Measurements from ENCODE around the gene DNAJC8. TPM values are rescaled to one million over a fixed set of nuclear protein-coding genes. Genes with fewer than 3 reads are reported as not detected.

Gene DNAJC8
- total RNA-seq, 1 donor from 2014 or later = 90.3 TPM

GRCh38 chr1:28278763-28279162, 45.9 kb upstream of the DNAJC8 start:
- Mint-ChIP-seq H3K36me3 (ENCODE audit: insufficient read depth) (peaks cover 20% of the 10 kb centered on the region), H3K4me1 (ENCODE audit: low read depth) (no peaks in the 10 kb centered on the region), H3K4me3 (ENCODE audit: low read depth) (no peak overlapping the region), H3K9me3 (ENCODE audit: low read depth) (no peaks in the 10 kb centered on the region), H3K27me3 (no peaks in the 10 kb centered on the region), H3K27ac (no peak overlapping the region)
- no peak for DNase-seq (ENCODE audit: low spot score, unreplicated experiment)
- no peak for TF ChIP-seq CTCF (IDR thresholded peaks at IDR 0.05; ENCODE audit: unreplicated experiment)

GRCh38 chr1:28273216-28273860, 40.5 kb upstream of the DNAJC8 start:
- H3K36me3 Mint-ChIP-seq (ENCODE audit: insufficient read depth) = peaks cover 18% of the 10 kb centered on the region
- no peaks in the 10 kb centered on the region for H3K9me3 Mint-ChIP-seq (ENCODE audit: low read depth)
- TF ChIP-seq CTCF (IDR thresholded peaks at IDR 0.05; ENCODE audit: unreplicated experiment) = no peak
- no peaks in the 10 kb centered on the region for H3K27me3 Mint-ChIP-seq
- no peak overlapping the region for H3K27ac Mint-ChIP-seq
- DNase-seq (ENCODE audit: low spot score, unreplicated experiment) = no peak
- no peak overlapping the region for H3K4me3 Mint-ChIP-seq (ENCODE audit: low read depth)
- peaks cover 2% of the 10 kb centered on the region for H3K4me1 Mint-ChIP-seq (ENCODE audit: low read depth)

- Mint-ChIP-seq H3K27me3 (no peaks in the 10 kb centered on the region), H3K36me3 (ENCODE audit: insufficient read depth) (peaks cover 13% of the 10 kb centered on the region), H3K9me3 (ENCODE audit: low read depth) (no peaks in the 10 kb centered on the region), H3K4me1 (ENCODE audit: low read depth) (peaks cover 5% of the 10 kb centered on the region), H3K27ac (no peak overlapping the region), H3K4me3 (ENCODE audit: low read depth) (no peak overlapping the region)
- TF ChIP-seq CTCF (IDR thresholded peaks at IDR 0.05; ENCODE audit: unreplicated experiment) = no peak
- no peak for DNase-seq (ENCODE audit: low spot score, unreplicated experiment)
Measured at GRCh38 chr1:28272215-28272852, 39.5 kb upstream of the DNAJC8 start.

- Mint-ChIP-seq H3K4me3 (ENCODE audit: low read depth) (no peak overlapping the region), H3K36me3 (ENCODE audit: insufficient read depth) (peaks cover 11% of the 10 kb centered on the region), H3K9me3 (ENCODE audit: low read depth) (no peaks in the 10 kb centered on the region), H3K4me1 (ENCODE audit: low read depth) (peaks cover 26% of the 10 kb centered on the region), H3K27me3 (no peaks in the 10 kb centered on the region), H3K27ac (no peak overlapping the region)
- no peak for TF ChIP-seq CTCF (IDR thresholded peaks at IDR 0.05; ENCODE audit: unreplicated experiment)
- no peak for DNase-seq (ENCODE audit: low spot score, unreplicated experiment)
Measured at GRCh38 chr1:28269529-28269928, 36.7 kb upstream of the DNAJC8 start.

GRCh38 chr1:28267633-28268032, 34.8 kb upstream of the DNAJC8 start:
- Mint-ChIP-seq H3K27ac (peak overlapping the region; percentile 39), H3K9me3 (ENCODE audit: low read depth) (no peaks in the 10 kb centered on the region), H3K4me3 (ENCODE audit: low read depth) (no peak overlapping the region), H3K27me3 (no peaks in the 10 kb centered on the region), H3K4me1 (ENCODE audit: low read depth) (peaks cover 32% of the 10 kb centered on the region), H3K36me3 (ENCODE audit: insufficient read depth) (peaks cover 7% of the 10 kb centered on the region)
- no peak for TF ChIP-seq CTCF (IDR thresholded peaks at IDR 0.05; ENCODE audit: unreplicated experiment)
- no peak for DNase-seq (ENCODE audit: low spot score, unreplicated experiment)
